Right lobe of liver (tissue), 6 donors: Measurements from ENCODE around the gene FILIP1L. TPM values are rescaled to one million over a fixed set of nuclear protein-coding genes. Genes with fewer than 3 reads are reported as not detected.
A peak's percentile ranks its signal among the peaks of the same experiment; 100 is the strongest.

ENCODE experiments used
- ATAC-seq, 4 donors: fragments of 200-7000 bp; cut with Tn5 transposase; one replicate each; pipeline ENCODE4 v1.9.1; 2020; ENCODE audit warnings: mild to moderate bottlenecking in 4 of 4, moderate library complexity in 4 of 4
- DNase-seq, 3 donors: peaks; one replicate each; pipeline ENCODE4 v3.0.0-alpha.2; 2020
- H3K27ac ChIP-seq, 3 donors: fragments of 200-600 bp; one replicate each; pipeline ENCODE4 v1.8.0; 2022
- H3K27me3 ChIP-seq, 2 donors: fragments of 200-600 bp; one replicate each; pipeline ENCODE4 v1.8.0; 2022
- H3K36me3 ChIP-seq, 4 donors: fragments of 200-600 bp; sonication (generic) in 1 of 4; one replicate each; pipeline versions ENCODE4 v1.5.1 to v1.8.0; 2017 to 2022; ENCODE audit warnings: control low read depth in 1 of 4
- H3K4me1 ChIP-seq, 4 donors: fragments of 200-600 bp; sonication (generic) in 1 of 4; one replicate each; pipeline versions ENCODE4 v1.5.1 to v1.8.0; 2017 to 2022; ENCODE audit warnings: control low read depth in 1 of 4
- H3K4me3 ChIP-seq, 3 donors: fragments of 200-600 bp; one replicate each; pipeline ENCODE4 v1.8.0; 2022
- H3K9me3 ChIP-seq, 4 donors: fragments of 200-600 bp; sonication (generic) in 1 of 4; one replicate each; pipeline versions ENCODE4 v1.5.1 to v1.8.0; 2017 to 2022; ENCODE audit warnings: control low read depth in 1 of 4
- POLR2A ChIP-seq: fragments of 450-650 bp; IDR thresholded peaks from one replicate; pipeline ENCODE4 v1.6.1; 2017; ENCODE audit warnings: antibody characterized with exemption, mild to moderate bottlenecking
- WGBS: methylation state at CpG from one replicate; pipeline ENCODE4 v1.1.6; 2018; ENCODE audit warnings: low coverage, low lambda C conversion rate; ENCODE audit not compliant: insufficient coverage; ENCODE audit errors: missing lambda C conversion rate; 5-methylcytosine and 5-hydroxymethylcytosine counted together
- intact Hi-C, 2 donors: fragments of 100-400 bp; cut with DNase I; formaldehyde crosslinking; loops; one replicate each; pipeline versions ENCODE4 v1.11.2 to v1.14.1; 2022
- total RNA-seq, 6 experiments: library from RNA; depleted of rRNA in 2 of 6; stranded (reverse); fragments of >200 nt in 2 of 6; fragmentation: NEBNext Ultra II Directional in 3 of 6; extraction: Animal tissue kit (Norgen Biotek cat#: 25700) in 3 of 6; gene quantifications; one replicate each; pipeline versions ENCODE4 v1.1.0 to v1.2.4, GENCODE V29; 2016 to 2023
- TF ChIP-seq, protein P1 (sequence below), 4 donors: fragments of 200-600 bp in 3 of 4; fragments of 450-650 bp in 1 of 4; IDR thresholded peaks; one replicate each; pipeline versions ENCODE4 v1.5.1 to v1.8.0; 2016 to 2022; ENCODE audit warnings: antibody characterized with exemption in 4 of 4, mild to moderate bottlenecking in 2 of 4
- donor health status: DM: no; HTN: yes; CAD: no.
- donor health status: DM: no; HTN: no; CAD: no.
- donor health status: DM: no; HTN: no; CAD: no.
- donor health status: DM: no; HTN: yes; CAD: no.
- donor health status: DM: no; HTN: yes; CAD: no.

FILIP1L gene
- total RNA-seq, 6 experiments from 2014 or later: 0.97 to 10.8 (median 3.6) TPM

DNA sequence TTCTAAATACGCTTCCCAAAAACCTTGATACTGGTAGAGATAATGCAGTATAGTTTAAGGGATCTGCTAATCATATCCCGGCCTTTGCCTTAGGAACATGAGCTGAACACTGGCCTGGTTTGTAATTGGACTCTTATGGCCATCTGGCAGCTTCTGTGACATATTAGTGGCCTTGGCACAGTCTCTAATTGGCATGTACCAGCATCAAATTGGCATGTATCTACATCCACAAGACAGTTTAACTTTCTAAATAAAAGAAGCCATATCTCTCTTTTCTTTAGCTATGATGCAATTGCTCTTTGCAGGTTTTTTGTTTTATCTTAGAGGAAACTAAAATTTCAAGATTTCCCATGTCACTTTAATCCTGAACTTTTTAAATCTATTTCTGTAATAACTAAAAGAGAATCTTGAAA, 44.6 kb upstream of the FILIP1L start:
- Histone ChIP-seq H3K27ac (no peak overlapping the region), H3K4me3 (no peak overlapping the region), H3K9me3 (peaks cover 0 to 9% (median 0%) of the 10 kb centered on the region in 4 donors), H3K4me1 (peaks cover 0 to 6% (median 1%) of the 10 kb centered on the region in 4 donors), H3K27me3 (no peaks in the 10 kb centered on the region), H3K36me3 (no peaks in the 10 kb centered on the region)
- DNase-seq (peak in 1 of 3 donors; percentile 58), ATAC-seq (peak; percentile 54 to 78 (median 66))
- WGBS: 29% methylated on average over 1 of the region's 2 CpGs
- intact Hi-C loops: no loop called here
- TF ChIP-seq, protein P1, sequence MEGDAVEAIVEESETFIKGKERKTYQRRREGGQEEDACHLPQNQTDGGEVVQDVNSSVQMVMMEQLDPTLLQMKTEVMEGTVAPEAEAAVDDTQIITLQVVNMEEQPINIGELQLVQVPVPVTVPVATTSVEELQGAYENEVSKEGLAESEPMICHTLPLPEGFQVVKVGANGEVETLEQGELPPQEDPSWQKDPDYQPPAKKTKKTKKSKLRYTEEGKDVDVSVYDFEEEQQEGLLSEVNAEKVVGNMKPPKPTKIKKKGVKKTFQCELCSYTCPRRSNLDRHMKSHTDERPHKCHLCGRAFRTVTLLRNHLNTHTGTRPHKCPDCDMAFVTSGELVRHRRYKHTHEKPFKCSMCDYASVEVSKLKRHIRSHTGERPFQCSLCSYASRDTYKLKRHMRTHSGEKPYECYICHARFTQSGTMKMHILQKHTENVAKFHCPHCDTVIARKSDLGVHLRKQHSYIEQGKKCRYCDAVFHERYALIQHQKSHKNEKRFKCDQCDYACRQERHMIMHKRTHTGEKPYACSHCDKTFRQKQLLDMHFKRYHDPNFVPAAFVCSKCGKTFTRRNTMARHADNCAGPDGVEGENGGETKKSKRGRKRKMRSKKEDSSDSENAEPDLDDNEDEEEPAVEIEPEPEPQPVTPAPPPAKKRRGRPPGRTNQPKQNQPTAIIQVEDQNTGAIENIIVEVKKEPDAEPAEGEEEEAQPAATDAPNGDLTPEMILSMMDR (IDR thresholded peaks at IDR 0.05): no peak
- no peak for TF ChIP-seq POLR2A

DNA sequence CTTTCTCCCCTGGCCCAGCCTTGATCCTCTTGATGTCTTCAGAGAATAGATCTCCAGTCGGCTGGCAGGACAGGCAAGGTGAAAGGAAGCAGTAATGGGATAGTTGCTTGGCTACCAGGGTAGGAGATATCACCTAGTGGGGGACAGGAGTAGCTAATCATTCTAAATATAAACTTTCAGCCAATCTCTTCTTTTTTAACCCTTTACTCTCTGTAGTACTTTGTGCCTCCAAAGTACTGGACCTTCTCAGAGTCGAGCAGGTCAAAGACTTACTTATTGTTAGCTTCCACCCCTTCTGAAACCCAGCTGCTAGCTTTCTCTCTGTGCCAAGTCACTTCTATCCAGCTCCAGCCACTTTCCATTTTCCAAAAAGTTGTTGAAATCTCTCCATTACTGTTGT, 43.4 kb upstream of the FILIP1L start:
- Histone ChIP-seq H3K4me3 (no peak overlapping the region), H3K9me3 (peaks cover 0 to 9% (median 0%) of the 10 kb centered on the region in 4 donors), H3K27ac (no peak overlapping the region), H3K4me1 (peaks cover 0 to 6% (median 1%) of the 10 kb centered on the region in 4 donors), H3K36me3 (no peaks in the 10 kb centered on the region), H3K27me3 (no peaks in the 10 kb centered on the region)
- TF ChIP-seq POLR2A: no peak
- TF ChIP-seq, protein P1 (IDR thresholded peaks at IDR 0.05): no peak
- DNase-seq: no peak
- ATAC-seq: no peak
- intact Hi-C loops: no loop called here
- WGBS: 86% methylated on average over 2 of the region's 2 CpGs

DNA sequence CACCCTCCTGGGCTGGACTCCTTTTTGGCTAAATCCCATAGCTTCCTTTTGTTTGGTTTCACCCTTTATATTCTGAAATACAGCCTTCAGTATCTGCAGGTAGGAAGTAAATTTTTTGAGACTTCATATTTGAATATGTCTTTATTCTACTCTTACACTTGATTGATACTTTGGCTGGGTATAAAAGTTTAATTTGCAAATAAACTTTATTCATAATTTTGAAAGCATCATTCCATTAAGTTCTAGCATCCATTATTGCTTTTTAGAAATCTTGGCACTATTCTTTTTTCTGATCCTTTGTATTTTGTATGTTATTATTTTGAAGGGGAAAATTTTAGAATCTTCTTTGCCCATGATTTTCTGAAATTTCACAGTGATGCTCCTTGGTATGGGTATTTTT, 41.3 kb upstream of the FILIP1L start:
- H3K36me3 ChIP-seq: no peaks in the 10 kb centered on the region
- no peak for DNase-seq
- intact Hi-C loops: no loop called here
- H3K9me3 ChIP-seq: peaks cover 0 to 9% (median 0%) of the 10 kb centered on the region in 4 donors
- H3K27me3 ChIP-seq: no peaks in the 10 kb centered on the region
- peaks cover 0 to 6% (median 1%) of the 10 kb centered on the region in 4 donors for H3K4me1 ChIP-seq
- H3K4me3 ChIP-seq: no peak overlapping the region
- H3K27ac ChIP-seq: no peak overlapping the region
- no peak for ATAC-seq
- TF ChIP-seq POLR2A: no peak
- TF ChIP-seq, protein P1 (IDR thresholded peaks at IDR 0.05): no peak

DNA sequence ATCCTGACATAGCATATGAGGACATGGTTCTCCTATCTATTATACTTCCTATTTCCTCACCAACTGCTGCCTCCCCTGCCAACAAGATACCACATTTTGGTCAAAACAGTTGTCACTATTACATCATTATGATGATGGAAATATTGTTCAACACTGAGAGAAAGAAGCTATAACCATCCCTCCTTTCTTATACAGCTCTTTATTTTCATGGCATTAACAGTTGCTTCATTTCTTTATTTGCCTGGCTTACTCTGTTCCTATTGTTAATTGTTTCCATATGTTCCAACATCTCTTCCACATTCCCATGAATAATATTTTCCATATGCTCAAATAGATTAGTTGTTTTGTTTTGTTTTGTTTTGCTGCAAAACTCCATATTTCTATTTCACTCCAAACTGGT, 40.8 kb upstream of the FILIP1L start:
- no peak for ATAC-seq
- peaks cover 0 to 9% (median 0%) of the 10 kb centered on the region in 4 donors for H3K9me3 ChIP-seq
- no peak overlapping the region for H3K4me3 ChIP-seq
- DNase-seq: no peak
- TF ChIP-seq, protein P1 (IDR thresholded peaks at IDR 0.05): no peak
- no peak for TF ChIP-seq POLR2A
- H3K27ac ChIP-seq: no peak overlapping the region
- H3K27me3 ChIP-seq: no peaks in the 10 kb centered on the region
- intact Hi-C loops: no loop called here
- no peaks in the 10 kb centered on the region for H3K36me3 ChIP-seq
- peaks cover 0 to 6% (median 1%) of the 10 kb centered on the region in 4 donors for H3K4me1 ChIP-seq

DNA sequence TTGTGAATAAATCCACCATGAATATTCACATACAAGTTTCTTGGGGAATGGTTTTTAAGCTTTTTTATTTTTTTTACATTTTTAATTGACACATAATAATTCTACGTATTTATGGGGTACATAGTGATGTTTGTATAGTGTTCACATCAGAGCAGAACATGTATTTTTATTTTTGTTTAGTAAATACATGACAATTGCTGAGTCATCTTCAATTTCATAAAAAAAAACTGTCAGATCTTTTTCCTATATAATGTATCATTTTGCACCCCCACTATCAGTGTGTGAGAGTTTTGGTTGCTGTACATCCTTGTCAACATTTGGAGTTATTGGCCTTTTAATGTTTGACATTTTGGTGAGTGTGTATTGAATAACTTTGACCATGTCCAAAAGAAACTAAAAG, 39.9 kb upstream of the FILIP1L start:
- Histone ChIP-seq H3K27ac (no peak overlapping the region), H3K36me3 (no peaks in the 10 kb centered on the region), H3K4me3 (no peak overlapping the region), H3K9me3 (peaks cover 0 to 9% (median 0%) of the 10 kb centered on the region in 4 donors), H3K27me3 (no peaks in the 10 kb centered on the region), H3K4me1 (peaks cover 0 to 6% (median 1%) of the 10 kb centered on the region in 4 donors)
- 87% methylated on average over 1 of the region's 1 CpG for WGBS
- ATAC-seq (no peak), DNase-seq (no peak)
- intact Hi-C loops: no loop called here
- no peak for TF ChIP-seq POLR2A
- TF ChIP-seq, protein P1 (IDR thresholded peaks at IDR 0.05): no peak
